Neural progenitor cell (in vitro differentiated cells): ENCODE measurements around the gene RABGGTB.

Experiments used
- EZH2 ChIP-seq: fragments of 200-600 bp; sonication (generic); IDR thresholded peaks from 2 replicates; pipeline ENCODE4 v1.6.1; 2017; ENCODE audit warnings: antibody characterized with exemption, mild to moderate bottlenecking, moderate library complexity
- EZH2phosphoT487 ChIP-seq: fragments of 200-600 bp; sonication (generic); IDR thresholded peaks from 2 replicates; pipeline ENCODE4 v1.6.1; 2017; ENCODE audit warnings: antibody characterized with exemption
- TF ChIP-seq, protein P1 (sequence below): fragments of 200-600 bp; sonication (generic); IDR thresholded peaks from 2 replicates; pipeline ENCODE4 v1.5.1; 2017; ENCODE audit warnings: antibody characterized with exemption, mild to moderate bottlenecking

DNA sequence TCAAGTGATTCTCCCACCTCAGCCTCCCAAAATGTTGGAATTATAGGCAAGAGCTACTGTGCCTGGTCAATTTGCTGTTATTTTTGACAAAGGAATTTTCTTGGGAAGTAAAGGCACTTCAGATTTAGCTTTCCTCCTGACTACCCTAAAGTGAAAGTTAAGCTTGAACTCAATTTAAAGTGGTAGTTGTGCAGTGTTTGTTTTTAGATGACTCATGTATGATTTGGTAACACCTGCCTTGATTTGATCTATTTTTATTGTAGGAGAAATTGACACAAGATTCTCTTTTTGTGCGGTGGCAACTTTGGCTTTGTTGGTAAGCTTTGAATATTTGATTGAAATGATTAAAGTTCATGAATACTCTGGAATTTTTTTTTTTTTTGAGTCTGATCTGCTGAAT lies 5.0 kb downstream of the RABGGTB start:
- TF ChIP-seq, protein P1, sequence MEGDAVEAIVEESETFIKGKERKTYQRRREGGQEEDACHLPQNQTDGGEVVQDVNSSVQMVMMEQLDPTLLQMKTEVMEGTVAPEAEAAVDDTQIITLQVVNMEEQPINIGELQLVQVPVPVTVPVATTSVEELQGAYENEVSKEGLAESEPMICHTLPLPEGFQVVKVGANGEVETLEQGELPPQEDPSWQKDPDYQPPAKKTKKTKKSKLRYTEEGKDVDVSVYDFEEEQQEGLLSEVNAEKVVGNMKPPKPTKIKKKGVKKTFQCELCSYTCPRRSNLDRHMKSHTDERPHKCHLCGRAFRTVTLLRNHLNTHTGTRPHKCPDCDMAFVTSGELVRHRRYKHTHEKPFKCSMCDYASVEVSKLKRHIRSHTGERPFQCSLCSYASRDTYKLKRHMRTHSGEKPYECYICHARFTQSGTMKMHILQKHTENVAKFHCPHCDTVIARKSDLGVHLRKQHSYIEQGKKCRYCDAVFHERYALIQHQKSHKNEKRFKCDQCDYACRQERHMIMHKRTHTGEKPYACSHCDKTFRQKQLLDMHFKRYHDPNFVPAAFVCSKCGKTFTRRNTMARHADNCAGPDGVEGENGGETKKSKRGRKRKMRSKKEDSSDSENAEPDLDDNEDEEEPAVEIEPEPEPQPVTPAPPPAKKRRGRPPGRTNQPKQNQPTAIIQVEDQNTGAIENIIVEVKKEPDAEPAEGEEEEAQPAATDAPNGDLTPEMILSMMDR, result no peak
- TF ChIP-seq EZH2phosphoT487, result no peak
- no peak for TF ChIP-seq EZH2
